Measurements from ENCODE around the gene GID8. TPM values are rescaled to one million over a fixed set of nuclear protein-coding genes. Genes with fewer than 3 reads are reported as not detected.

Gene GID8
- total and polyA plus RNA-seq, 2 of the 13 experiments (the other 11 are each of a cell fraction or from before 2014, with no cell fraction given) = 39.6 to 59.8 TPM

GRCh38 chr20:62924442-62925075 lies 13.4 kb upstream of the GID8 start (continued):
- peak; percentile 49; the same call in 1 of the 2 replicates for TF ChIP-seq IRF9 (CRISPR knock-in tag; IDR thresholded peaks at IDR 0.05; ENCODE audit: borderline replicate concordance)
- TF ChIP-seq MEIS2 (CRISPR knock-in tag; IDR thresholded peaks at IDR 0.05) = no peak
- TF ChIP-seq ATF7 (IDR thresholded peaks at IDR 0.05) = no peak
- peak; percentile 57; the same call in 1 of the 2 replicates for TF ChIP-seq ATF7 (CRISPR knock-in tag; IDR thresholded peaks at IDR 0.05)
- TF ChIP-seq ZNF510 (CRISPR knock-in tag; IDR thresholded peaks at IDR 0.05; ENCODE audit: low read depth) = peak; percentile 72; the same call in 1 of the 2 replicates
- peak; percentile 93 for TF ChIP-seq ZNF501 (CRISPR knock-in tag; IDR thresholded peaks at IDR 0.05)
- peak; percentile 45; the same call in 1 of the 2 replicates for TF ChIP-seq ZNF337 (CRISPR knock-in tag; IDR thresholded peaks at IDR 0.05; ENCODE audit: borderline replicate concordance, low read depth)
- TF ChIP-seq ZNF3 (CRISPR knock-in tag; IDR thresholded peaks at IDR 0.05) = 0 out of 2 replicates have a peak, but pooled peaks have one; percentile 13
- TF ChIP-seq ZBTB37 (CRISPR knock-in tag; IDR thresholded peaks at IDR 0.05) = no peak
- TF ChIP-seq PHF21A (CRISPR knock-in tag; IDR thresholded peaks at IDR 0.05) = peak; percentile 2; the same call in 1 of the 2 replicates
- TF ChIP-seq ZSCAN20 (CRISPR knock-in tag; IDR thresholded peaks at IDR 0.05; ENCODE audit: borderline replicate concordance) = no peak
- TF ChIP-seq FOXP1 (IDR thresholded peaks at IDR 0.05) = no peak
- peak; percentile 47 for TF ChIP-seq FOXP1 (CRISPR knock-in tag; IDR thresholded peaks at IDR 0.05)
- TF ChIP-seq NFE2 (CRISPR knock-in tag; IDR thresholded peaks at IDR 0.05) = no peak
- TF ChIP-seq ZNF761 (CRISPR knock-in tag; conservative IDR thresholded peaks at IDR 0.05) = peak; percentile 67; the same call in 1 of the 2 replicates
- TF ChIP-seq NFIB (CRISPR knock-in tag; IDR thresholded peaks at IDR 0.05; ENCODE audit: borderline replicate concordance) = no peak
- TF ChIP-seq PPARG (CRISPR knock-in tag; conservative IDR thresholded peaks at IDR 0.05) = no peak
- peak; percentile 72 for TF ChIP-seq SP5 (CRISPR knock-in tag; IDR thresholded peaks at IDR 0.05; ENCODE audit: borderline replicate concordance, low read depth)
- TF ChIP-seq KAT2B (IDR thresholded peaks at IDR 0.05; ENCODE audit: borderline replicate concordance, low read depth, low read length) = no peak
- TF ChIP-seq MNT (IDR thresholded peaks at IDR 0.05) = no peak
- no peak for TF ChIP-seq PBX3 (CRISPR knock-in tag; IDR thresholded peaks at IDR 0.05; ENCODE audit: borderline replicate concordance)
- no peak for TF ChIP-seq AGO1 (IDR thresholded peaks at IDR 0.05; ENCODE audit: low read depth, low read length, poor library complexity, severe bottlenecking)
- TF ChIP-seq NONO (IDR thresholded peaks at IDR 0.05) = no peak
- TF ChIP-seq NONO (CRISPR knock-in tag; conservative IDR thresholded peaks at IDR 0.05) = 0 out of 2 replicates have a peak, but pooled peaks have one; percentile 36
